Iris pigment epithelial cell (primary cell): ENCODE measurements around the gene NR1I3.
A peak's percentile ranks its signal among the peaks of the same experiment; 100 is the strongest.
"Not testable (repeated sequence)": the region's sequence is repeated elsewhere in the genome, so short reads cannot be mapped to it uniquely, and the experiment has no call there.

Experiments
- DNase-seq: peaks from one replicate; pipeline ENCODE4 v3.0.0-alpha.2; 2011; ENCODE audit warnings: low read depth

NR1I3 gene, protein sequence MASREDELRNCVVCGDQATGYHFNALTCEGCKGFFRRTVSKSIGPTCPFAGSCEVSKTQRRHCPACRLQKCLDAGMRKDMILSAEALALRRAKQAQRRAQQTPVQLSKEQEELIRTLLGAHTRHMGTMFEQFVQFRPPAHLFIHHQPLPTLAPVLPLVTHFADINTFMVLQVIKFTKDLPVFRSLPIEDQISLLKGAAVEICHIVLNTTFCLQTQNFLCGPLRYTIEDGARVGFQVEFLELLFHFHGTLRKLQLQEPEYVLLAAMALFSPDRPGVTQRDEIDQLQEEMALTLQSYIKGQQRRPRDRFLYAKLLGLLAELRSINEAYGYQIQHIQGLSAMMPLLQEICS

DNA sequence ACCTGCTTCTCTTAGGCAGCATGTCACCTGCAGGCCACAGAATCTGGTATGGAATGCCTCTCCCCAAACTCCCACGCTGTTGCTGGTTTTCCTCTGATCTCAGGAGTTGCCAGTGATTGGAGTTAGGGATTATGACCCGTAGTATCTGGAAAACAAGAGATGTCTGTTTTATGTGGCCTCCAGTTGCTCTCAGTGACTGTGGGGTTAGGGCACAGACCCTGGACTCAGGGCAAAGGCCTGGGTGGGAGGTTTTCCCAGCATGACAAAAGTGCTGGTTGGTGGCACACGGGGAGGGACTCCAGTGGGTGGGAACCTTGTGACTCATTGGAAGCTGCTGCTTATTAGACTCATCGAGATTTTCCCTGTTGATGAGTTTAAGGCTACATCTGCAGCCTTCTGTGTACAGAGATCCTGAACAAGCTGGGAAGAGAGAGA, at the start of gene NR1I3:
Gene NR1I3 (minus strand): TSS at position 165 of the 435 bp plus-strand sequence. CDS start 1,638 bp downstream, outside the sequence.
- no peak for DNase-seq

DNA sequence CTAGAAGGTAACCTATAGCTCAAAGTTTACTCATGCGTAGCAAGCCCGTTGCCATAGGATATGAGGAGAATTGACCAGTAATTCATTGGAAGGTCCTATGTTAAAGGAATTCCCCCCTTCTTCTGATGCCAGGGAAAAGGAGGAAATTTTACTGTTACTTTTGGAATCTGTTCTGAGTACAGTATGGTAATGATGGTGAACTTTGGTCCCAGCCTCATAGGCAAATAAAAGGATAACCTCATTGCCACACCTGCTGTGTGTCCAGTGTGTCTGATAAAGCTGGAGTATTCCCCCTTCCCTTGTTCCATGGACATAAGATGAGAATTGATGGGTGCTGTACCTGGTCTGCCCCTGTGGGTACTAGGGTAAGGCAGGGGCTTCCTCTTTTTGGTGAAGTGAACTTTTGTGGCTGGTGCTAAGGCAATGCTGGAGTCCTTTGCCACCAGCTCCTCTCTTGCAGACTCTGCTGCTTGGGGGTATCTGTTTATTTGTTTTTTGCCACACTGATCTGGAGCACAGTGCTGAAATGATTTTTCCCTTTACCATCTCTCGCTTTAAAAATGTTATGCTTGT, 49.6 kb upstream of the NR1I3 start:
- DNase-seq: no peak

- DNase-seq: no peak
Measured at GRCh38 chr1:161285521-161285920, 47.5 kb upstream of the NR1I3 start.

DNA sequence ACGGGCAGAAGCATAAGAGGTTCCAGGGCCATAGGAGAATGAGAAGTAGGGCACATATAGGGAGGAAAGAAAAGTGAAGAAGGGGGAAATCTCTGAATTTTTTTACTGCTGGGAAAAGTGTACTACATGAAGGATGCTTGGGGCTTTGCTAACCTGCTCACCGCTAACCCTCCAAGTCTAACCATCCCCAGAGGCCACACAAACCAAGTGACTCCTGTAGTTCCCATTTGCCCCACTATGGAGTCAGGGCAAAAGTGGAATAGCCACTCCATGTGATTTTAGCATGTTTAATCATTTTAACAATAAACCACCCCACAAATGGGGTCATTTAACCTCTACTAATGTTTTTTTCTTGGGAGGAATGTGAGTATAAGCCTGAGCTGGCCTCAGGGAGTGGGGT, 47.1 kb upstream of the NR1I3 start:
- DNase-seq: no peak

GRCh38 chr1:161282991-161283390, 45.0 kb upstream of the NR1I3 start:
- no peak for DNase-seq

GRCh38 chr1:161274874-161275273, 36.9 kb upstream of the NR1I3 start:
- DNase-seq: no peak

DNA sequence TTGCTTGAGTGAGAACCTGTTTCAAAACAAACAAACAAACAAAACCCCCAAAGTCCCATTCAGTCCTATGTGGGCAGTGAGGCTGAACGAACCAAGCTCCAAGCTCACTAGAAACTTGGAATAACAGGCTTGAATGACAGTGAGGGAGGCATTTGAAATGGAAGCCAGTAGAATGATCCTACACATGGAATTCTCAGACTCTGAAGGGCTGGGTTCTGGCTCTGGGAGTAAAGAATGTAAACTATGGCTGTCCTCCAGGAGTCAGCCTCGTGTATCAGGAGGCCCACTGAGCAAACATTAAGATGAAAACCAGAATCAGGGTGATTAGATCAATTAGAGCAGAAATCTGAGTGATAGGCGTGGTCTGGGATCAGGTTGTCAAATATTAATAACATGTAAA, 35.4 kb upstream of the NR1I3 start:
- no peak for DNase-seq

DNA sequence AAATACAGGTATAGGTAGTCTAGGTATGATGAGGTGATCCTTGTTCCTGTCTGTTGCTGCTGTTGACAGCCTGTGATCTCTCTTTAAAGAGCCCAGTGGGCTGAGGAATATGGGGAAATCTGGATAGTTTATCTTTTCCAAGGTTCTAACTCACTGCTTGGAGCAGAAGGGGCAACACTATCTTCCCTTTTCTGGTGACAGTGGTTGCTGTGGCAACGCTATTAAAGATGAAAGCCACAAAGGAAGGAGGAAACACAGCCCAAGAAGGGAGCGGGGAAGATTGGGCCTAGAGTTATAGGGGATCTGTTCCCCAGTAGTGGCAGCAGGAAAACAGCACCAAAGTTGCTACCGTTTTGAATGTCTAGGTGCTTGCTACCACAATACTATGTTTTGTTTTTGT, 29.3 kb upstream of the NR1I3 start:
- no peak for DNase-seq

DNA sequence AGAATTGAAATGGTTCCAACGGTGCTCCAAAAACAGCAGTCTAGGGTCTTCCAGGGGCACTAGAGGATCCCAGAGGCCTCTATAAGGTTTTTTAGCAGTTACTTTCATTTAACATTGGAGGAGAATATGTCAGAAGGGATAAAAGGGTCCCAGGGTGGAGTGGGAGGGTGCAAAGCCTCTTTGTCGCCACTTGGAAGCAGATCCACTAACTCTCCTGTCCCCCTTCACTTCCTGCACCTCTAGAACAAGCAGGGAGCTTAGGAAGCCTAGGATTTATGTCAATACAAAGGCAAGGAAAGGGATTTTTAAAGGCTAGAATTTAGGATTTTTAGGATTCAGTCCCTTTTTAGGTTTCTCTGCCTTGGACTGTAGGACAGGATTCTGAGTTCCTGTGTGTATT, 28.8 kb upstream of the NR1I3 start:
- DNase-seq: no peak

GRCh38 chr1:161266202-161266601, 28.2 kb upstream of the NR1I3 start:
- DNase-seq: no peak

- DNase-seq: no peak
Measured at GRCh38 chr1:161265305-161265704, 27.3 kb upstream of the NR1I3 start.

DNA sequence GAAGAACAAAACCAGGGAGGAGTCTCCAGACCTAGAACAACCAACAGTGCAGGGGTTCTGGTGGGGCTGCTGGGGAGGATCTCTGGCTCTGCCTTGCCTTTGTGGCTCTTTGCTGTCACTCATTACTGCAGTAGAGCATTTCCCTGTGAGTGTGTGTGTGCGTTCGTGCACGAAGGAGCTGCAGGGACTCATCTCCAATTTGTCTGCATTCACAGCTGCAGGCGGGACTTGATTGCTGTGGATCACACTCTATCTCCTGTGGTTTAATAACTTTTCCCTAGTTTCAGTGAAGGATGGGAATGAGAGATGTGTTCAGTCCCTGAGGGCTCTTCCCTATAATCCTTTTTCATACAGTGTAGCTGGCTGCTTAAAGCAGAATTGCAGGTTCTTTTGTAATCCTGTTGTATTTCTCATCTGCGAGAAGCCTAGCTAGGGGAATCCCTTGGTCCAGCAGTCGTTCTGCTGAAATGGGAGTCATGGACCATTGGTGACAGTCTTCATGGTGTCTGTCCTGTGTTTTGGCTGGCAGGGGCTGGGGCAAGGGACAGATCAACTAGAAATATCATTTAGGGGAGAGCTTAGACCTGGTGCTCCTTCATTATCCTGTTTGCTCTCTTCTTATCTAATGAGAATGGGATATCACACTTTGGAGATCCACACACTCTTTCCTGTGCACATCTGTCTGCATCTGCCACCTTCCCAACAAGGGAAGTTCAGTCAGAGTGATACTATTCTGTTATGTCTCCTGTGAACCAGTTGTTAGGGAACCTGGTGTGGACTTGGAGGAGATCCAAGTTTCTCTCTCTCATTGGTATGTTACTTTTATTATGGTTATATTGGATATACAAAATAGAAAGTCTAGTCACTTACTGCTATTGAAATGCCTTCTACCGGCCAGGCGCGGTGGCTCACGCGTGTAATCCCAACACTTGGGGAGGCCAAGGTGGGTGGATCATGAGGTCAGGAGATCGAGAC, 23.5 kb upstream of the NR1I3 start:
- DNase-seq: peak; percentile 14

DNA sequence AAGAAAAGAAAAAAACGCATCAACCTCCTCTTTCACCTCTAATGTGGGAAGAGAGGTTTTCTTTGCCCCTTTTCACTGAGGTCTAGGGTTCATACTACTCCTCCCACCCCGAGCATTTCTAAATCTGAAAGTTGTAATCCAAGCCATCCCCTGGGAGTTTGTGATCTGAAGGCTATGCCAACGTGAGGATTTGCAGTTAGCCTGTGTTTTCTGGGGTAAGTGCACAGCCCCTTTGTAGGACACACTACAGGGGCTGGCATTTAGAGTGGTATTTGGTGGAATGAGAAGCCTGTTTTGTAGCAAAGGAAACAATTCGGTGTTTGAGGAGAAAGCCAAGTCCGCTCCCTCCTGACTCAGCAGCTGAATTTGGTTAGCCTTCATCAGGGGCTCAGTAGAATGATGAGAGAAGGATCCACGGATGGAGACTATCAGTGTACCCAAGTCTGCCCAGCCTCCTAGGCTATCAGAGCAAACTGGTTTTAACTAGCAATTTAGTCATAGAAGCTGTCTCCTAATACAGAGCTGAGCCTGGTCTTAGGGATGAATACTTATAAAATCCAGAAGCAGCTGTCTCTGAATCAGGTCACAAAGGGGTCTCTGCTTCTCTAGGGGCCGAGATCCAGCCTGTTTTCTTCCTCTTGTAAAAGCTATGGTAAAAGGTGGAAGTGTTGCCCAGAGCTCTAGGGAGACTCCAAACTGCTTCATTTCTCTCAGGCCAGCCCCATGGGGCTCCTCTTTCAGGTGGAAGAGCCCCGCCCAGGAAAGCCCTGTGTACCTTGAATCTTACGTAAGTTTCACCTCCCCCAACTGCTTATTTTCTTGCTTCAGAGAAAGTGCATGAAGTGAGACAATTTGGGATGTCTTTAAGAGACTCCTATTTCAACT, 22.6 kb upstream of the NR1I3 start:
- no peak for DNase-seq

DNA sequence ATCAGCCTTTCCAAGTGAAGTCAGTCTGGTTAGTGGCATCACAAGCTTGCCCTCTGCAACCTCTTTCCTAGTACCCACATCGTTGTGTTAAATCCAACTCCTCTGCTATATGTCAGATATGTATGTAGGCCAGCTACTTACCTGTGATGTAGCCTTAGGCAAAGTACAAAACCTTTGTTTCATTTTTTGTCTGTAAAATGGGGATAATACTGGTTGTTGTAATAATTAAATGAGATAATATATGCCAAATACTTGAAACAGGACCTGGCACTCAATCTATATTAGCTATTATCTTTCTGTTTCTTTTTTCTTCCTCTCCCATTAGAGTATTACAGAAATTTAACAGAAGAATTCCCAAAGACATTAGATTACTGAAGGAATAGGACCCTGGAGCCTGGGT, 21.8 kb upstream of the NR1I3 start:
- DNase-seq: no peak

DNA sequence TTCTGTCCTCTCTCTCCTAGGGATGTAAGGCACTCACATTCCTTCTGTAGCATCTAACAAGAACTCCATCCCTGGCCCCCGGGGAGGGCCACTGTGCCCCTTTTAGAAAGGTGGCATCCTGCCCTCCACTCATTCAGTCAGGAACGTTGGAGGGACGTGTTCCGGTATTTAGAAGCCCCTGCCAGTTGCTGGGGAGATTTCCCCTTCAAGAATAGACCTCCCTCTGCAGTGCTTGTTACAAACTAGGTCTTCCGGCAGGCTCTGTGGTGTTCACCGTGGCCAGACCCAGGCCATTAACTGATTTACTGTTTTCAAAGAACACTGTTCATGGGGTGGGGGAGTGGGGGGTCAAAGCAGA, 21.3 kb upstream of the NR1I3 start:
- DNase-seq: no peak

- peak; percentile 69 for DNase-seq
Measured at GRCh38 chr1:161258439-161259344, 20.7 kb upstream of the NR1I3 start, which contains the start of gene PCP4L1. Gene PCP4L1 (plus strand): TSS chr1:161258745. CDS start chr1:161258975, 230 bp downstream.

- not testable (repeated sequence) for DNase-seq
Measured at GRCh38 chr1:161257109-161257508, 19.1 kb upstream of the NR1I3 start.

DNA sequence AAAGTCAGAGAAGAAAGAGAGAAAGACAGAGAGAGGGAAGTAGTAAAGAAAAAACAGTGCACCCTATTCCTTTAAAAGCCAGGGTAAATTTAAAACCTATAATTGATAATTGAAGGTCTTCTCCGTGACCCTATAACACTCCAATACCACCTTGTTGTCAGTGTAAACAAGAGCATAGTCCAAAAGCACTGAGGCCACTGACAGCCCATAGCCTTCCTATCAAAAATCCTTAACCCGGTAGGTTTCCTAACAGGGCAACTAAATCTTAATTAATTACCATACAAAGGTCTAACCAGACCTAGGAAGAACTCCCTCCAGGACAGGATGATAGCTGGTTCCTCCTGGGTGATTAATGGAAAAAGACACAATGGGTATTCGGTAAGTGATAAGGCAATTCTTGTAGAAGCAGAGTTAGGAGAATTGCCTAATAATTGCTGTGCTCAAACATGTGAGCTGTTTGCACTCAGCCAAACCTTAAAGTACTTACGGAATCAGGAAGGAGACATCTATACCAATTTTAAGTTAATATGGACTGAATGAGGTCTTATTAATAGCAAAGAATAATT, 18.0 kb upstream of the NR1I3 start:
- DNase-seq: not testable (repeated sequence)

DNA sequence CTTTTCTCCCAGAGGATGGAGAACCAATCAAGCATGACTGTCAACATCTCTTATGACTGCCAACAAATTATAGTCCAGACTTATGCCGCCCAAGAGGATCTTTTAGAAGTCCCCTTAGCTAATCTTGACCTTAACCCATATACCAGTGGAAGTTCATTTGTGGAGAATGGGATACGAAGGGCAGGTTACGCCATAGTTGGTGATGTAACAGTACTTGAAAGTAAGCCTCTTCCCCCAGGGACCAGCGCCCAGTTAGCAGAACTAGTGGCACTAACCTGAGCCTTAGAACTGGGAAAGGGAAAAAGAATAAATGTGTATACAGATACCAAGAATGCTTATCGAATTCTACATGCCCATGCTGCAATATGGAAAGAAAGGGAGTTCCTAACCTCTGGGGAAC, 17.3 kb upstream of the NR1I3 start:
- DNase-seq: not testable (repeated sequence)

DNA sequence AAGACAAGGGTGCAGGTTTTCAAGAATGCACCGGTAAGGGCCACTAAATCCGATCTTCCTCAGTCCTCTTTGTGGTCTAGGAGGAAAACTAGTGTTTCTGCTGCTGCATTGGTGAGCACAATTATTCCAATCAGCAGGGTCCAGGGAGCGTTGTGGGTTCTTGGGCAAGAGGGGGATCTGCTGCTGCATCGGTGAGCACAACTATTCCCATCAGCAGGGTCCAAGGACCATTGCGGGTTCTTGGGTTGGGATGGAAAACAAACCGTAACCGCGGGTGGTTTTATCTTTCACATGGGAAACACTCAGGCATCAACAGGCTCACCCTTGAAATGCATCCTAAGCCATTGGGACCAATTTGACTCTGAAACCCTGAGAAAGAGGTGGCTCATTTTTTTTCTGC, 13.6 kb upstream of the NR1I3 start:
- DNase-seq: no peak
